NCI-H1105 (cell line): ENCODE data around the gene AKR1D1.
"Not testable (repeated sequence)": the region's sequence is repeated elsewhere in the genome, so short reads cannot be mapped to it uniquely, and the experiment has no call there.

Source experiments
- DNase-seq: peaks from one replicate; lab custom pipeline; 2025; lab: John Stamatoyannopoulos, UW

Gene AKR1D1

GRCh38 chr7:138122162-138122561, 45.9 kb downstream of the AKR1D1 start:
- DNase-seq, result no peak

- no peak for DNase-seq
These were observed 48.9 kb downstream of the AKR1D1 start for GRCh38 chr7:138125119-138125518.

- no peak for DNase-seq
These were observed 49.4 kb downstream of the AKR1D1 start for GRCh38 chr7:138125598-138126111.

- DNase-seq, result no peak
These were observed 50.7 kb downstream of the AKR1D1 start for GRCh38 chr7:138126928-138127327.

GRCh38 chr7:138127996-138128395, 51.7 kb downstream of the AKR1D1 start:
- DNase-seq, result no peak

- no peak for DNase-seq
These were observed 53.4 kb downstream of the AKR1D1 start for GRCh38 chr7:138129551-138130165.

- no peak for DNase-seq
These were observed 61.3 kb downstream of the AKR1D1 start for GRCh38 chr7:138137423-138138171.

- DNase-seq, result no peak
These were observed 62.0 kb downstream of the AKR1D1 start for GRCh38 chr7:138138244-138138643.

GRCh38 chr7:138142583-138143201, 66.4 kb downstream of the AKR1D1 start:
- no peak for DNase-seq

- DNase-seq, result no peak
These were observed 68.7 kb downstream of the AKR1D1 start for GRCh38 chr7:138144958-138145357.

GRCh38 chr7:138146221-138146620, 70.0 kb downstream of the AKR1D1 start:
- not testable (repeated sequence) for DNase-seq

GRCh38 chr7:138146757-138147734, 70.8 kb downstream of the AKR1D1 start:
- DNase-seq, result not testable (repeated sequence)

GRCh38 chr7:138151731-138152577, 75.7 kb downstream of the AKR1D1 start:
- DNase-seq, result no peak

GRCh38 chr7:138154661-138155060, 78.4 kb downstream of the AKR1D1 start:
- DNase-seq, result no peak

GRCh38 chr7:138157702-138158101, 81.4 kb downstream of the AKR1D1 start:
- DNase-seq, result no peak

GRCh38 chr7:138158739-138159528, 82.7 kb downstream of the AKR1D1 start:
- no peak for DNase-seq

GRCh38 chr7:138161600-138162081, 85.4 kb downstream of the AKR1D1 start:
- peak; percentile 98 for DNase-seq

GRCh38 chr7:138162236-138162635, 86.0 kb downstream of the AKR1D1 start:
- no peak for DNase-seq

- DNase-seq, result no peak
These were observed 87.5 kb downstream of the AKR1D1 start for GRCh38 chr7:138163800-138164199.

GRCh38 chr7:138164804-138165203, 88.5 kb downstream of the AKR1D1 start:
- DNase-seq, result no peak
